ENCODE data around the gene ZNF175. TPM values are rescaled to one million over a fixed set of nuclear protein-coding genes. Genes with fewer than 3 reads are reported as not detected.

Gene ZNF175
- total and polyA plus RNA-seq, 2 donors from 2014 or later = 3.3 to 20.1 TPM

DNA sequence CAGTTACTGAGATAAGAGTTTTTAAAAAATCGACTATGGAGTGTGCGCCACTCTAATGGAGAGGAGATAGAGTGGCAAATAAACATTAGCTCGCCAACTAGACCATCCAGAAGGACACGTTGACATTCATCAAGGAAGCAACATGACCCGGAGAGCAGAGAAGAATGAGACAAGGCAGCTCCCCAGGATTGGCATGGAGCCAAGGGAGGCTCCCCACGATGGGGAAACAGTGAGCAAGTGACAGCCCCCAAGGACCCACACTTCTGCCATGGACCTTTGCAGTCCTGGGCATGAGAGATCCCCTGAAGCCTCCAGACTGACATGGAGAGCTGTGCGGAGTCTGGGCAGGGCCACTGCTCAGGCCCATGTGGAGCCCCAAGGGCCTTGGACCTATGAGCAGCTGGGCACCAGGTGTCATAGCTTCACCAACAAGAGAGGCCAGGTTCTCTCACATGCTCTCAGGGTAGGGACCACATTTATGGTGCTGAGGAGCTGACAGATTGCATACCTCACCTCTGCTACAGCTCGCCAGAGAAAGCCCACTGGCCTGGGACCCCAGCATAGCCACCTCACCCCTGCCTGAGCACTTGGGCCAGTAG is 46.3 kb upstream of the ZNF175 start:
- no peaks in the 10 kb centered on the region for H3K9me3 ChIP-seq (ENCODE audit: control insufficient read depth in 2 of 3, insufficient read depth in 1 of 3, low read length in 3 of 3)
- H3K27me3 ChIP-seq (ENCODE audit: control insufficient read depth, insufficient read depth, low read length) = no peaks in the 10 kb centered on the region
- H3K4me3 ChIP-seq (ENCODE audit: low read length in 3 of 3) = no peak overlapping the region
- DNase-seq (no peak), FAIRE-seq (no peak)
- H3K36me3 ChIP-seq (ENCODE audit: control insufficient read depth in 2 of 3, insufficient read depth in 3 of 3, low read length in 3 of 3) = no peaks in the 10 kb centered on the region
- H3K27ac ChIP-seq (ENCODE audit: low read depth in 2 of 2, low read length in 2 of 2) = no peak overlapping the region
- TF ChIP-seq, protein P1, sequence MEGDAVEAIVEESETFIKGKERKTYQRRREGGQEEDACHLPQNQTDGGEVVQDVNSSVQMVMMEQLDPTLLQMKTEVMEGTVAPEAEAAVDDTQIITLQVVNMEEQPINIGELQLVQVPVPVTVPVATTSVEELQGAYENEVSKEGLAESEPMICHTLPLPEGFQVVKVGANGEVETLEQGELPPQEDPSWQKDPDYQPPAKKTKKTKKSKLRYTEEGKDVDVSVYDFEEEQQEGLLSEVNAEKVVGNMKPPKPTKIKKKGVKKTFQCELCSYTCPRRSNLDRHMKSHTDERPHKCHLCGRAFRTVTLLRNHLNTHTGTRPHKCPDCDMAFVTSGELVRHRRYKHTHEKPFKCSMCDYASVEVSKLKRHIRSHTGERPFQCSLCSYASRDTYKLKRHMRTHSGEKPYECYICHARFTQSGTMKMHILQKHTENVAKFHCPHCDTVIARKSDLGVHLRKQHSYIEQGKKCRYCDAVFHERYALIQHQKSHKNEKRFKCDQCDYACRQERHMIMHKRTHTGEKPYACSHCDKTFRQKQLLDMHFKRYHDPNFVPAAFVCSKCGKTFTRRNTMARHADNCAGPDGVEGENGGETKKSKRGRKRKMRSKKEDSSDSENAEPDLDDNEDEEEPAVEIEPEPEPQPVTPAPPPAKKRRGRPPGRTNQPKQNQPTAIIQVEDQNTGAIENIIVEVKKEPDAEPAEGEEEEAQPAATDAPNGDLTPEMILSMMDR (IDR thresholded peaks at IDR 0.05; ENCODE audit: borderline replicate concordance, extremely low read depth, insufficient read depth) = no peak
- intact Hi-C loops (cut with DNase I) = no loop called here
- no peak overlapping the region for H3K9ac ChIP-seq (ENCODE audit: low read length in 3 of 3)
- no peaks in the 10 kb centered on the region for H3K4me1 ChIP-seq (ENCODE audit: control insufficient read depth in 2 of 3, insufficient read depth in 2 of 3, low read depth in 1 of 3, low read length in 3 of 3)

DNA sequence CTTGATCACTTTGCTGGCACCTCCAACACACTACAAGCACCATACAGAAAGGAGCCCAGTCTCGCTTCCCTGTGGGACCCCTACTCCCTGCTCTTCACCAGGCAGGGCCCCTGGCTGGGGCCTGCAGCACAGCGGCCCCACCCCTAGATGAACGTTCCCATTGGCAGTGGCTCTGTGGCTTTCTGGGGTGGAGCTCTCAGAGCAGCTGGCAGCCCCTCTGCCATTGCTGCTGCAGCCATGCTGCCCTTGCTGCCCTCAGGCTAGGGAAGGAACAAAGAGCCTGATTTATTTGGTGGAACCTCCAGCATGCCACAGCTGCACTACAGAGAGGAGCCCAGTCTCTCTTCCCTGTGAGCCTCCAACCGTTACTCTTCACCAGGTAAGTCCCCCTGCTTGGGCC is 45.4 kb upstream of the ZNF175 start:
- Histone ChIP-seq H3K27ac (ENCODE audit: low read depth in 2 of 2, low read length in 2 of 2) (no peak overlapping the region), H3K4me3 (ENCODE audit: low read length in 3 of 3) (no peak overlapping the region), H3K4me1 (ENCODE audit: control insufficient read depth in 2 of 3, insufficient read depth in 2 of 3, low read depth in 1 of 3, low read length in 3 of 3) (no peaks in the 10 kb centered on the region), H3K9me3 (ENCODE audit: control insufficient read depth in 2 of 3, insufficient read depth in 1 of 3, low read length in 3 of 3) (no peaks in the 10 kb centered on the region), H3K27me3 (ENCODE audit: control insufficient read depth, insufficient read depth, low read length) (no peaks in the 10 kb centered on the region), H3K36me3 (ENCODE audit: control insufficient read depth in 2 of 3, insufficient read depth in 3 of 3, low read length in 3 of 3) (no peaks in the 10 kb centered on the region), H3K9ac (ENCODE audit: low read length in 3 of 3) (no peak overlapping the region)
- intact Hi-C loops (cut with DNase I) = no loop called here
- FAIRE-seq (no peak), DNase-seq (peak in 4 of 5 donors; percentile 7 to 47 (median 38))
- TF ChIP-seq, protein P1 (IDR thresholded peaks at IDR 0.05; ENCODE audit: borderline replicate concordance, extremely low read depth, insufficient read depth) = no peak

DNA sequence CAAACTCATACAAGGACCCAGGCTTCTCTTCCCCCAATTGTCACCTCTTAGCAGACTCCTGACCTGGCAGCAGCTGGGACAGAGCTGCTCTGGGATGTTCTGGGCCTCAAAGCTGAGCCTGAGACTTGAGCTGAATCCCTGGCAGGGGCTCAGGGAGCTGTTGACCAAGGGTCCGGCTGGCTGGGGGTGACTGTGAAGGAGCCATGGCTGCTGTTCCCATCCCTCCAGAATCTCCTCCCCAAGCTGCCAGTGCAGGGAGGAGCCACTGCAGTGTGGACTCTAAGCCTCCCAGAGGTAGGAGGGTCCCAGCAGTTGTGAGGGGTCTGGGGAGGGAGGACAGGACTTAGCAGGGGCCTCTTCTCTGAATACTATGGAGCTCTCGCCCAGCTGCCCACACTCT is 41.8 kb upstream of the ZNF175 start:
- DNase-seq (no peak), FAIRE-seq (no peak)
- intact Hi-C loops (cut with DNase I) = no loop called here
- Histone ChIP-seq H3K4me3 (ENCODE audit: low read length in 3 of 3) (no peak overlapping the region), H3K27me3 (ENCODE audit: control insufficient read depth, insufficient read depth, low read length) (peaks cover 3% of the 10 kb centered on the region), H3K9ac (ENCODE audit: low read length in 3 of 3) (no peak overlapping the region), H3K36me3 (ENCODE audit: control insufficient read depth in 2 of 3, insufficient read depth in 3 of 3, low read length in 3 of 3) (no peaks in the 10 kb centered on the region), H3K27ac (ENCODE audit: low read depth in 2 of 2, low read length in 2 of 2) (no peak overlapping the region), H3K4me1 (ENCODE audit: control insufficient read depth in 2 of 3, insufficient read depth in 2 of 3, low read depth in 1 of 3, low read length in 3 of 3) (no peaks in the 10 kb centered on the region), H3K9me3 (ENCODE audit: control insufficient read depth in 2 of 3, insufficient read depth in 1 of 3, low read length in 3 of 3) (no peaks in the 10 kb centered on the region)
- TF ChIP-seq, protein P1 (IDR thresholded peaks at IDR 0.05; ENCODE audit: borderline replicate concordance, extremely low read depth, insufficient read depth) = no peak

DNA sequence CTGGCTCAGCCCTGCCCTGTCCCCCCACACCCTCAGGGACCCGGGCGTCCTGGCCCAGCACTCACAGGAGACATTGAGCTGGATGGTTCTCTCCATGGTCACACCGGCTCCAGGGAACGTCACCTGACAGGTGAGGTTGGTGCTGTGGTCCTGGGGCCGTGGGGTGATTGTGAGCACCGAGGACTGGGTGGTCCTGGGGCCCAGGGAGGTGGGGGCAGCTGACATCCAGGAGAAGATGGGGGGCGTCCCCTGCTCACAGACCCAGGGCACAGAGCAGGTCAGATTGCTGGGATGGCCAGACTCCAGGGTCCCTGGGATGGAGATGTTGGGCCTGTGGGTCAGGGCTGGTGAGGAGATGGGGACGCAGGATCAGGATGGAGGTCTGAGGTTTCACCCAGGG is 40.5 kb upstream of the ZNF175 start:
- Histone ChIP-seq H3K4me3 (ENCODE audit: low read length in 3 of 3) (no peak overlapping the region), H3K36me3 (ENCODE audit: control insufficient read depth in 2 of 3, insufficient read depth in 3 of 3, low read length in 3 of 3) (no peaks in the 10 kb centered on the region), H3K9me3 (ENCODE audit: control insufficient read depth in 2 of 3, insufficient read depth in 1 of 3, low read length in 3 of 3) (no peaks in the 10 kb centered on the region), H3K27me3 (ENCODE audit: control insufficient read depth, insufficient read depth, low read length) (peaks cover 3% of the 10 kb centered on the region), H3K4me1 (ENCODE audit: control insufficient read depth in 2 of 3, insufficient read depth in 2 of 3, low read depth in 1 of 3, low read length in 3 of 3) (no peaks in the 10 kb centered on the region), H3K27ac (ENCODE audit: low read depth in 2 of 2, low read length in 2 of 2) (no peak overlapping the region), H3K9ac (ENCODE audit: low read length in 3 of 3) (no peak overlapping the region)
- intact Hi-C loops (cut with DNase I) = no loop called here
- DNase-seq (no peak), FAIRE-seq (no peak)
- TF ChIP-seq, protein P1 (IDR thresholded peaks at IDR 0.05; ENCODE audit: borderline replicate concordance, extremely low read depth, insufficient read depth) = no peak
